ENCODE measurements around the gene REXO1. TPM values are rescaled to one million over a fixed set of nuclear protein-coding genes. Genes with fewer than 3 reads are reported as not detected.
"Not testable (repeated sequence)": the region's sequence is repeated elsewhere in the genome, so short reads cannot be mapped to it uniquely, and the experiment has no call there.

Gene REXO1
- polyA plus RNA-seq (ENCODE audit: insufficient read length in 12 of 12), result 10 to 100 TPM in 11 of 12 donors, not detected in 1; 14.7 to 39.3 (median 17.3) TPM
- long read RNA-seq, donor 1, partial matches to known transcripts, result 11 of 12 reads
- long read RNA-seq, donor 1, other reads (novel, unspliced or antisense), result 0 of 12 reads
- long read RNA-seq, donor 2, full-length matches to known transcripts, result 2 of 11 reads
- long read RNA-seq, donor 2, partial matches to known transcripts, result 9 of 11 reads
- long read RNA-seq, donor 2, other reads (novel, unspliced or antisense), result 0 of 11 reads
- long read RNA-seq, donor 3, result 0 reads
- long read RNA-seq, donor 4, partial matches to known transcripts, result 6 of 6 reads
- long read RNA-seq, donor 4, other reads (novel, unspliced or antisense), result 0 of 6 reads
- long read RNA-seq, donor 5, partial matches to known transcripts, result 8 of 9 reads
- long read RNA-seq, donor 5, other reads (novel, unspliced or antisense), result 0 of 9 reads
- long read RNA-seq, donor 6, full-length matches to known transcripts, result 1 of 1 reads
- long read RNA-seq, donor 6, partial matches to known transcripts, result 0 of 1 reads
- long read RNA-seq, donor 6, other reads (novel, unspliced or antisense), result 0 of 1 reads
- long read RNA-seq, donor 7, partial matches to known transcripts, result 0 of 1 reads
- long read RNA-seq, donor 7, other reads (novel, unspliced or antisense), result 0 of 1 reads
- long read RNA-seq, donor 8, full-length matches to known transcripts, result 2 of 7 reads
- long read RNA-seq, donor 8, partial matches to known transcripts, result 5 of 7 reads
- long read RNA-seq, donor 8, other reads (novel, unspliced or antisense), result 0 of 7 reads
- long read RNA-seq, donor 9, result 0 reads
- long read RNA-seq, donor 10, result 0 reads
- long read RNA-seq, donor 11, full-length matches to known transcripts, result 1 of 1 reads
- long read RNA-seq, donor 11, partial matches to known transcripts, result 0 of 1 reads
- long read RNA-seq, donor 11, other reads (novel, unspliced or antisense), result 0 of 1 reads

DNA sequence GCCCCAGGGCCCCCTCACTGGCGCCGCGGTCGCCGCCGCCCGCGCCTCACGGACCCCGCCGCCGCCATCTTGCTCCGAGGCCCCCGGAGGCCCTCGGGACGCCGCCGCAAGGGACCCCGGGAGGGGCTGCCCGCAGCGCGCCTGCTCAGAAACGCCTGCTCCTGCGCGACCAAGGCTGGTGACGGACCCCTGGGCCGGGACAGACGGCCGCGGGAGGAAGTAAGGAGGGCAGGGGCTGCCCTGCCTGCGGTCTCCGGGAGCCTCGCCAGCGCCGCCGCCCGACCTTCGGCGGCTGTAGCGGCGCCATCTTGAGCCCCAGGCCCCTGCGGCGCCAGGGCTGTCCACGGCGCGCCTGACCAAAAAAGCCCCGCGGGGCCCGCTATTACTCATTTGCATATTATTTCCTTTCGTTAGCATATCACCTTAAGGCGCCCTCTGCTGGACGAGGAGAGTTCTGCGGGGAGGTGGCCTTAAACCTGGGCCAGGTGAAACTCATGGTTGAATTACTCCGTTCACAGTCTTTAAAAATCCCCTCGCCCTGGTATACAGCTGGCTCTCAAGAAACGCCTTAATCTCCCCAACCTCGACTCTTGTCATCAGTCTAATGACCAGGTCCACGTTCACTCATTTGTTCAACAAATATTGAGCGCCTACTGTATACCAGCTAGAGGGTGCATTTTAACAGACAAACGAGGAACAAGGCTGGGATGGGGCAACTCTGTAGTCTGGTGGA, at the start of gene REXO1:
Gene REXO1 (minus strand): TSS at position 85 of the 733 bp plus-strand sequence. CDS start 125 bp downstream, outside the sequence.
- peak; percentile 95 for DNase-seq

DNA sequence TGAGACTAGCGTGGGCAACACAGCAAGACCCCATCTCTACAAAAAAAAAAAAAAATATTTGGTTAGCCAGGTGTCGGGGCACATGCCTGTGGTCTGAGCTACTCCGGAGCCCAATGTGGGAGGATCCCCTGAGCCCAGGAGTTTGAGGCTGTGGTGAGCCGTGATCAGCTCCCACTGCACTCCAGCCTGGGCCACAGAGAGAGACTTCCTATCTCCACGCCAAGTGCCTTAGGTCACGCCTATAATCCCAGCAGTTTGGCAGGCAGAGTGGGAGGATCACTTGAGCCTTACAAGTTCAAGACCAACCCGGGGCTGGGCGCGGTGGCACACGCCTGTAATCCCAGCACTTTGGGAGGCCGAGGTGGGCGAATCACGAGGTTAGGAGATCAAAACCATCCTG, 48.2 kb upstream of the REXO1 start:
- no peak for DNase-seq

- no peak for DNase-seq
These were observed 45.5 kb upstream of the REXO1 start for GRCh38 chr19:1893791-1894190.

DNA sequence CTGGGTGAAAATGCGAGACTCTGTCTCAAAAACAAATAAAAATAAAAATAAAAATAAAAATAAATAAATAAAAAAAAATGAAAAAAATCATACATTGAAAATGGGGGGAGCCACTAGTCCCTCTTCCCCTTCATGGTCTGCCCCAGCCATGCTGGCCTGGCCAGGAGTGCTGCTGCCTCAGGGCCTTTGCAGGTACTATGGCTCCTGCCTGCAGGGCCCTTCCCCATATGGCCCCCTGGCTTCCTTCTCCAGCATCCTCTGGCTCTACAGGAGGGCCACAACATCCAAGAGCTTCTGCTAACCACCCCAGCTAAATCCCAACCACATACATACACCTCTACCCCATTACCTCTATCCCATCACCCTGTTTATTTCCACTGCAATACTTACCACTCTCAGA, 41.6 kb upstream of the REXO1 start:
- no peak for DNase-seq

DNA sequence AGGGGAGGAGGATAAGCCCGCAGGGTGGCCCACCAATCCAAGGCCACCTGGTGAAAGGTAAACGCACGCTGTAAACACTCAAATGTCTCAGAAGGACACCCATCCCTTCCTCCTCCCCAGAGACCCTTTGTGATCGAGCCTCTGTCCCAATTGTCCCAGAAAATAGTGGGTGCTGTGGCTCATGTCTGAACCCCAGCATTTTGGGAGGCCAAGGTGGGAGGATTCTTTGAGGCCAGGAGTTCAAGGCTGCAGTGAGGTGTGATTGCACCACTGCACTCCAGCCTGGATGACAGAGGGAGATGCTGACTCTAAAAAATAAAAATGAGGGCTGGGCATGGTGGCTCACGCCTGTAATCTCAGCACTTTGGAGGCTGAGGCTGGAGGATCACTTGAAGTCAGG, 40.1 kb upstream of the REXO1 start:
- DNase-seq, result no peak

DNA sequence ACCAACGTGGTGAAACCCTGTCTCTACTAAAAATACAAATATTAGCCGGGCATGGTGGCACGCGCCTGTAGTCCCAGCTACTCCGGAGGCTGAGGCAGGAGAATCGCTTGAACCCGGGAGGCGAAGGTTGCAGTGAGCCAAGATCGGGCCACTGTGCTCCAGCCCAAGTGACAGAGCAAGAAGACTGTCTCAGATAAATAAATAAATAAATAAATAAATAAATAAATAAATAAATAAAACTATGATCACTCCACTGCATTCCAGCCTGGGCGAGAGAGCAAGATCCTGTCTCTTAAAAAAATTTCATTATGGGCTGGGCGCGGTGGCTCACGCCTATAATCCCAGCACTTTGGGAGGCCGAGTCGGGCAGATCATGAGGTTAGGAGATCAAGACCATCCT, 38.1 kb upstream of the REXO1 start:
- DNase-seq, result not testable (repeated sequence)

DNA sequence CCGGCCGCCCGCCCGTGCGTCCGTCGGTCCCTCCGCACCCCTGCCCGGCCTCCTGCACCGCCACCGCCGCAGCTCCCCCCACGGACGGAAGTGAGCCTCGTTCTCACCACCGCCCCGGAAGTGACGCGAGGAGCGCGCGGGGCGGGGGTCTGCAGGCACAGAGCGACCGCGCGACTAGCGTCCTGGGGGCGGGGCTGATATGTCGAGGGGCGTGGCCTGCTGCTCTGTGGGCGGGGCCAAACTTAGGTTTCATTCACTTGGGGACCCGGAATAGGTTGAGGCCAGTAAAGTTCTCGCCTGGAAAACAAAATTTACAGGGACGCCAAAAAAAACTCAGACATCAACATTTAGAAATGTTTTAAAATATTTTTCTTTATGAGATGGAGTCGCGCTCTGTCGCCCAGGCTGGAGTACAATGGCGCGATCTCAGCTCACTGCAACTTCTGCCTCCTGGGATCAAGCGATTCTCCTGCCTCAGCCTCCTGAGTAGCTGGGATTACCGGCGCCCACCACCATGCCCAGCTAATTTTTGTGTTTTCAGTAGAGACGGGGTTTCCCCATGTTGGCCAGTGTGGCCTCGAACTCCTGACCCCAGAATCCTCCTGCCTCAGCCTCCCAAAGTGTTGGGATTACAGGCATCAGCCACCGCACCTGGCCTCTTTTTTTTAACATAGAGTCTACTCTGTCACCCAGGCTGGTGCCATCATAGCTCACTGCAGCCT, 37.3 kb upstream of the REXO1 start, which contains the start of gene ABHD17A:
Gene ABHD17A (minus strand): TSS at position 99 of the 722 bp plus-strand sequence. CDS start 3,930 bp downstream, outside the sequence.
- peak; percentile 96 for DNase-seq

GRCh38 chr19:1884719-1885334, 36.5 kb upstream of the REXO1 start:
- no peak for DNase-seq

DNA sequence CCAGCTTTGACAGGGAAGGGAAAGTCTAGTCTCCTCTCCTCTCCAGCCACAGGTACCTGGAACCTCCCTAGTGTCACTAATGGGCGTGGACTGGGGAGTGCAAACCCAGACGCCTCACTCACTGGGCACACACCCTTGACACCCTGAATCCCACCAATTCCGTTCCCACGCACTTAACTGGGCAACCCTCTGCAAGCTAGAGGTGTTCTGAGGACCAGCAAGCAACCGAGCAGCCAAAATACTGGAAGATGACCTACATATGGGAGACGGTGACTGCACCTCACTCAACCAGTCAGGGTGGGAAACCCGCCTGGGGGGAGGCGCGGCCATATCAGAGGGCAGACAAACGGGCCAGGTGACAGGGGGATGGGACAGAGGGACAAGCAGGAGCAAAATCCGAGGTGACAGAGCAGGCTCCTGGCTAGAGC, 36.0 kb upstream of the REXO1 start:
- no peak for DNase-seq

GRCh38 chr19:1883784-1884183, 35.5 kb upstream of the REXO1 start:
- DNase-seq, result no peak

DNA sequence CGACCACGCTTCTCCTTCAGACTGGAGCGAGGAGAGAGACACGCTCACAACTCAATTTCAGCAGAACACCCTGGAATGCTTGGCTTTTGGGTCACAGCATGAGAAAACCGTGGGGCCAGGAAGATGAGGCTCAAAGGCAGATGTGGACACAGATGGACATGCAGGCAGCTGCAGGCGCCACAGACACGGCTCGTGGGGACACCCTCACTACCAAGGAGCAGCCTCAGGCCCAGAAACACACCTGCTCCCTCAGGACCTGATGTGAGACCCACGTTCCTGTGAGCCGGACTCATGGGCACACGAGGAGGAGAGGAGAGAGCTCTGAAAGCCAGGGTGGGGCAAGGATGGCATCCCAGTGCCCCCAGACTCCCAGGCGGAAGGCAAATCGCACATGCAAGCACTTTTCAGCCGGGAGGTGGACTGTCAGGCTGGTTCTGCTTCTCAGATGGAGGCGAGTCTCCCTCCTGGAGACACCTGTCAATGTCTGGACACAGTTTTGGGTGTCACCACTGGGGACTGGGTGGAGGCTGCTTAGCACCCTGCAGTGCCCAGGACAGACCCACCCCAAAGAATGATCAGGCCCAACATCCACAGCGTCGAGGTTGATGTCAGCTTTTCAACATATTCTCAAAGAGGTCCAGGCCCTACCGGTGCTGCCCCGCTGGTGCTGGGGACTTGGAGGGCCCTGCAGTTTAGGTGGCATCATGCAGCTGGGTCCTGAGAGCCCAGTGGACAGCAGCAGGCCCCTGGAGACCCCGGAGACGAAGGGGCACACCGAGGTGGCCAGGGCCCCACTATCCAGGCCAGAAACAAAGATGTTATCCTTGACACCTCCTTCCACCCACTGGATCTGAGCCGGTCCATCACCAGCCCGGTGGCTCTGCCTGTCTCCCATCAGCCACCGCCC, 34.8 kb upstream of the REXO1 start:
- no peak for DNase-seq

- no peak for DNase-seq
These were observed 34.0 kb upstream of the REXO1 start for GRCh38 chr19:1882089-1882785.

- not testable (repeated sequence) for DNase-seq
These were observed 33.3 kb upstream of the REXO1 start for GRCh38 chr19:1881393-1882088.

GRCh38 chr19:1880611-1881392, 32.5 kb upstream of the REXO1 start:
- DNase-seq, result no peak

DNA sequence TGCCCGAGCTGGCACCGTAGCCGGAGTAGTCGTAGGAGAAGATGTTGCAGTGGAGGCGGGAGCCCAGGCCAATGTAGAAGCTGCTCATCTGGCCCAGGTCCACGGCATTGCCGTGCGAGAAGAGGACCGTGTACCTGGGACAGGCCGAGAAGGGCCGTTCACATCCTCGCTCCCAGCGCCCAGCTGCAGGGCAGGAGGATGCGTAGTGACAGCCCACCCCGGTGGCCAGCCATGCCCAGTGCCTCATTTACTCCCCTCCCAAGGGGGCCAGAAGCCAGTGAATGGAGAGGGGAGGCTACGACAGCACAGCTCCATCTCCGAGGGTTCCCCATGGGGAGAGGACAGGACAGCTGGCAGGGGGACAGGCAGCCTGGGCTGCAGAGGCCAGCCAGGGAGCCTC, 31.7 kb upstream of the REXO1 start:
- DNase-seq, result not testable (repeated sequence)

DNA sequence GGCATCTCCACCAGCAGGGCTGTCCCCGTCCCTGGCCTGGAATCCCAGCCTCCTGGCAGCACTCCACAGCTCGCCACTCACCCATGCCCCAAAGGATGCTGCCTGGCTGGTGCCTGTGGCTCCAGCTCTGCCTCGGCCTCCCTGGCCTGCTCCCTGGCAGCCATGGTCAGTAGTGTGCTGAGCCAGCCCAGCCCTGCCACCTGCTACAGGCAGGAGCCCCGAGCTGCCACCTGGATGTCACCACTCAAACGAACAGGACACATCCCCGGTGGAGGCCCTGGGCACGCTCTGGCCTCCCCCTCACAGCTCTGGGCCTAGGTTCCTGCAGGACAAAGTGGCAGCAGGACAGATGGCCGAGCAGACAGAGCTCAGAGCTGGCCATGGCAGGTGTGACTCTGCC, 30.3 kb upstream of the REXO1 start:
- DNase-seq, result not testable (repeated sequence)

GRCh38 chr19:1877280-1877660, 29.0 kb upstream of the REXO1 start:
- not testable (repeated sequence) for DNase-seq
